AG04450 (cell line): Measurements from ENCODE around the gene GRB10. TPM values are rescaled to one million over a fixed set of nuclear protein-coding genes. Genes with fewer than 3 reads are reported as not detected.

ENCODE experiments used
- CTCF ChIA-PET: fragments of 300-600, 350-600 bp; formaldehyde crosslinking; extraction: SDS; loops from one replicate; lab custom pipeline; 2022; ENCODE audit warnings: antibody characterized with exemption, inconsistent platforms; lab: Charles Lee
- POLR2A ChIA-PET: fragments of 350-600 bp; formaldehyde crosslinking; extraction: SDS; loops from one replicate; lab custom pipeline; 2021; ENCODE audit warnings: antibody characterized with exemption, inconsistent platforms; lab: Yijun Ruan, JAX
- DNase-seq: peaks from one replicate; pipeline ENCODE4 v3.0.0-alpha.2; 2011; ENCODE audit warnings: low read depth, low spot score
- H3K27ac ChIP-seq: one replicate; pipeline ENCODE4 v1.5.1; 2012; ENCODE audit warnings: low read depth, low read length, control low read depth
- H3K27me3 ChIP-seq: one replicate; pipeline ENCODE4 v1.6.0; 2012; ENCODE audit warnings: low read length; ENCODE audit not compliant: control insufficient read depth, insufficient read depth
- H3K4me3 ChIP-seq: 2 replicates; pipeline ENCODE4 v1.5.1; 2011; ENCODE audit warnings: mild to moderate bottlenecking, low read depth, low read length, control low read depth
- H3K9me3 ChIP-seq: 2 replicates; pipeline ENCODE4 v1.5.1; 2012; ENCODE audit warnings: low read length; ENCODE audit not compliant: control insufficient read depth, insufficient read depth
- polyA plus RNA-seq: library from polyadenylated mRNA; depleted of rRNA; stranded (reverse); fragments of >200 nt; gene quantifications from 2 replicates; pipeline ENCODE4 v1.2.3, GENCODE V29; 2011
- TF ChIP-seq, protein P1 (sequence below): IDR thresholded peaks from 2 replicates; pipeline ENCODE4 v1.5.1; 2011; ENCODE audit warnings: low read depth, low read length, control low read depth, inconsistent platforms

GRB10 gene
- polyA plus RNA-seq, 1 experiment: 8.0 TPM

DNA sequence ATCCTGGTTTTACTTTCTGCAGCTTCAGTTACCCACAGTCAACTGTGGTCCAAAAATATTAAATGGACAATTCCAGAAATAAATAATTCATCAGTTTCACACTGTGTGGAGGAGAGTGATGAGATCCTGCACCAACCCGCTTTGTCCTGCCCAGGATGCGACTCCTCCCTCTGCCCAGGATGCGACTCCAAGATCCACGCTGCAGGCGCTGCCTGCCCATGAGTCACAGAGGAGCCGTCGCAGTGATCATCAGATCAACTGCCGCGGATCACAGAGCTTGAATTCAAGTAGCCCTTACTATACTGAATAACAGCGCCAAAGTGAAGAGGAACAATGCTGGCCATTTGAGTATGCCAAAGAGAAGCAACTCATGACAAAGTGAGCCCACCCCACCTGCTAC, 61.5 kb downstream of the GRB10 start:
- POLR2A ChIA-PET: no interaction called here

DNA sequence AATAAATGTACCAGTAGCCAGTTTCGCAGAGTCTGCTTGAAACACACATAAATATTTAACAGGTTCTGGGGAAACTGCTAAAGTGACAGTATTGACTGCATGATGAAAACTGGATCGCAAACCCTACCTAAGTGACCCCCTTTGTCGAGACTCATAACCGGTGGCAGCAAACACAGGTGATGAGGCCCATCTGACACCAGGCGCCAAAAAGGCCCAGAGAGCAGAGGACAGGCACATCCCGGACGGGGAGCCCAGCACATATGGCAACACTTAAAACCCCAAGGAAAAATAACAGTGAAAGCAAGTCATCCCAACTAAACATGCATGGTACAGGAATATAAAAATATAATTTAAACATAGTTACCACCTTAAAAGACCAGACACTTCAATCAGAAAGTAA, 62.4 kb downstream of the GRB10 start:
- Histone ChIP-seq H3K9me3 (no peaks in the 10 kb centered on the region), H3K4me3 (no peak overlapping the region), H3K27me3 (no peaks in the 10 kb centered on the region), H3K27ac (no peak overlapping the region)
- POLR2A ChIA-PET: no interaction called here
- no peak for DNase-seq
- CTCF ChIA-PET: interaction anchor here (0.7 kb wide), 1 partner anchor 442 kb away, joined by 4 read pairs; no protein-coding TSS in a partner anchor
- TF ChIP-seq, protein P1, sequence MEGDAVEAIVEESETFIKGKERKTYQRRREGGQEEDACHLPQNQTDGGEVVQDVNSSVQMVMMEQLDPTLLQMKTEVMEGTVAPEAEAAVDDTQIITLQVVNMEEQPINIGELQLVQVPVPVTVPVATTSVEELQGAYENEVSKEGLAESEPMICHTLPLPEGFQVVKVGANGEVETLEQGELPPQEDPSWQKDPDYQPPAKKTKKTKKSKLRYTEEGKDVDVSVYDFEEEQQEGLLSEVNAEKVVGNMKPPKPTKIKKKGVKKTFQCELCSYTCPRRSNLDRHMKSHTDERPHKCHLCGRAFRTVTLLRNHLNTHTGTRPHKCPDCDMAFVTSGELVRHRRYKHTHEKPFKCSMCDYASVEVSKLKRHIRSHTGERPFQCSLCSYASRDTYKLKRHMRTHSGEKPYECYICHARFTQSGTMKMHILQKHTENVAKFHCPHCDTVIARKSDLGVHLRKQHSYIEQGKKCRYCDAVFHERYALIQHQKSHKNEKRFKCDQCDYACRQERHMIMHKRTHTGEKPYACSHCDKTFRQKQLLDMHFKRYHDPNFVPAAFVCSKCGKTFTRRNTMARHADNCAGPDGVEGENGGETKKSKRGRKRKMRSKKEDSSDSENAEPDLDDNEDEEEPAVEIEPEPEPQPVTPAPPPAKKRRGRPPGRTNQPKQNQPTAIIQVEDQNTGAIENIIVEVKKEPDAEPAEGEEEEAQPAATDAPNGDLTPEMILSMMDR: no peak

More for the DNA sequence above, 61.5 kb downstream of the GRB10 start:
- no peak for DNase-seq
- Histone ChIP-seq H3K27ac (no peak overlapping the region), H3K9me3 (no peaks in the 10 kb centered on the region), H3K4me3 (no peak overlapping the region), H3K27me3 (no peaks in the 10 kb centered on the region)
- TF ChIP-seq, protein P1: no peak
- CTCF ChIA-PET: no interaction called here

DNA sequence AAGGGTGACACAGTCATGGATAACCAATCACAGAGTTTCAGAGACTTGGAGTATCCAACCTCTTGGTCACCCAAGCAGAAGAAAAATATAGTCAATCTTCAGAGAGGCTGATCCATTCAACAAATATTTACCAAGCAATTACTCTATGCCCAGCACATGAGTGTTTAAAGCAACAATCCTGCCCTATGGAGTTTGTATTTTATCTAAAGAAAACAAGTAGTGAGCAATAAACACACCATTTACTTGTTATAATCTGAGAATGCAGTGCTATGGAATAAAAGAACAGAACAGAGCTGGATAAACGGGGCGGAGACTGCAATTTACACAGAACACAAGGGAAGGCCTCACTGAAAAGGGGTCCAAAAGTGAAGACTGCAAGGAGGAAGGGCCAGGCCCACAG, 63.8 kb downstream of the GRB10 start:
- TF ChIP-seq, protein P1: no peak
- ChIA-PET POLR2A (no interaction called here), CTCF (interaction anchor here (0.6 to 1.0 kb wide), 3 partner anchors 22 to 442 kb away, joined by 3 read pairs; no protein-coding TSS in a partner anchor)
- Histone ChIP-seq H3K9me3 (no peaks in the 10 kb centered on the region), H3K27ac (no peak overlapping the region), H3K27me3 (no peaks in the 10 kb centered on the region), H3K4me3 (no peak overlapping the region)
- no peak for DNase-seq

DNA sequence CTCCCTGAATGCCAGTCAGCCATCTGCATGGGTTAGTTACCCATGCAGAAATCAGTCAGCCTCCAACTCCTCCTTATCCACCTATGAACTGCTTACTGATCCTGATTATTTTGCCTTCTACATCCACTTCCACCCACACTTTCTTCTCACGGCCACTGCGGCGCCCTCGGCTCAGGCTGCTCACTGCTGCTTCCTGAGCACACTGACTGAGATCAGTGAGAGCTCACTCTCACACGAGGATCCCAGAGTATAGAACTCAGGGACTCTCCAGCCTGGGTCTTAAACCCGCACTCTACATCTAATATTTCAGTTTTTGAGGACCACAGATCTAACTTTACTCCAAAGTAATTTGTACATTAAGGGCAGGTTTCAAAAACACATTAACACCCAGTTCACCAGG, 64.4 kb downstream of the GRB10 start:
- no peak for DNase-seq
- Histone ChIP-seq H3K27me3 (no peaks in the 10 kb centered on the region), H3K9me3 (no peaks in the 10 kb centered on the region), H3K27ac (no peak overlapping the region), H3K4me3 (no peak overlapping the region)
- POLR2A ChIA-PET: no interaction called here
- CTCF ChIA-PET: interaction anchor here (0.6 to 1.0 kb wide), 2 partner anchors 350 to 443 kb away, joined by 3 read pairs; no protein-coding TSS in a partner anchor
- TF ChIP-seq, protein P1: no peak

DNA sequence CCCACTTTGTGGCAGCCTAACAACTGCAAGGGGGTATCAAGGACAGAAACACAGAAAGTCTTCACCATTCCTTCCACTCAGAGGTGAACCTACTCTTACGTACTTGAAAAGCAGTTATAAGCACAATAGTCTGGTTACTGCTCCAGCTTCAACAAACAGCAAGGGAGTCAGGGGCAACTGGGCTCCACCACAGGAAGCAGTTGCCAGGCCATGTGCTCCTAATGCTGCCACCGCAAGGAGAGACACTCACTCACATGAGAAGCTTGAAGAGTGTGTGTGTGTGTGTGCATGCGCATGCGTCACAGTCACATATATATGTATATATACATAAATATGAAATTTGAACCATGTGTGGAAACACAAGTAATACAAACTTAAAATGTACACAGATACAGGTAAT, 65.5 kb downstream of the GRB10 start:
- no peak overlapping the region for H3K4me3 ChIP-seq
- TF ChIP-seq, protein P1: no peak
- CTCF ChIA-PET: no interaction called here
- no peaks in the 10 kb centered on the region for H3K9me3 ChIP-seq
- no peaks in the 10 kb centered on the region for H3K27me3 ChIP-seq
- POLR2A ChIA-PET: no interaction called here
- no peak for DNase-seq
- no peak overlapping the region for H3K27ac ChIP-seq
